HG02884 (cell line): ENCODE measurements around the gene KLHL41.
A peak's percentile ranks its signal among the peaks of the same experiment; 100 is the strongest.
"Not testable (repeated sequence)": the region's sequence is repeated elsewhere in the genome, so short reads cannot be mapped to it uniquely, and the experiment has no call there.

Source experiments
- ATAC-seq: cut with Tn5 transposase; IDR thresholded peaks from one replicate; pipeline ENCODE4 v1.9.1; 2021; ENCODE audit warnings: mild to moderate bottlenecking, moderate library complexity; ENCODE audit not compliant: unreplicated experiment

KLHL41 gene

GRCh38 chr2:169507698-169508097, 1.8 kb upstream of the KLHL41 start:
- ATAC-seq: no peak

- ATAC-seq: no peak
These were observed 453 bp downstream of the KLHL41 start for GRCh38 chr2:169509955-169510354.

- no peak for ATAC-seq
These were observed 994 bp downstream of the KLHL41 start for GRCh38 chr2:169510496-169510895.

GRCh38 chr2:169511818-169512217, 2.3 kb downstream of the KLHL41 start:
- ATAC-seq: no peak

GRCh38 chr2:169512525-169512924, 3.0 kb downstream of the KLHL41 start:
- no peak for ATAC-seq

GRCh38 chr2:169513094-169513493, 3.6 kb downstream of the KLHL41 start:
- no peak for ATAC-seq

- ATAC-seq: no peak
These were observed 4.4 kb downstream of the KLHL41 start for GRCh38 chr2:169513926-169514325.

- not testable (repeated sequence) for ATAC-seq
These were observed 5.3 kb downstream of the KLHL41 start for GRCh38 chr2:169514758-169515157.

GRCh38 chr2:169516488-169516995, 7.0 kb downstream of the KLHL41 start:
- ATAC-seq: not testable (repeated sequence)

- ATAC-seq: no peak
These were observed 11.4 kb downstream of the KLHL41 start for GRCh38 chr2:169520896-169521295.

GRCh38 chr2:169523681-169524080, 14.2 kb downstream of the KLHL41 start:
- ATAC-seq: no peak

- no peak for ATAC-seq
These were observed 15.9 kb downstream of the KLHL41 start for GRCh38 chr2:169525434-169525833.

GRCh38 chr2:169526451-169526850, 16.9 kb downstream of the KLHL41 start:
- no peak for ATAC-seq

GRCh38 chr2:169528271-169528701, 18.8 kb downstream of the KLHL41 start:
- ATAC-seq: peak; percentile 83

- not testable (repeated sequence) for ATAC-seq
These were observed 30.0 kb downstream of the KLHL41 start for GRCh38 chr2:169539460-169539859.

GRCh38 chr2:169540146-169540545, 30.6 kb downstream of the KLHL41 start:
- no peak for ATAC-seq

- no peak for ATAC-seq
These were observed 32.9 kb downstream of the KLHL41 start for GRCh38 chr2:169542433-169542832.

- ATAC-seq: no peak
These were observed 37.3 kb downstream of the KLHL41 start for GRCh38 chr2:169546756-169547155.

GRCh38 chr2:169561364-169561763, 51.9 kb downstream of the KLHL41 start:
- no peak for ATAC-seq

- not testable (repeated sequence) for ATAC-seq
These were observed 52.6 kb downstream of the KLHL41 start for GRCh38 chr2:169562084-169562483.

- no peak for ATAC-seq
These were observed 53.0 kb downstream of the KLHL41 start for GRCh38 chr2:169562519-169562918.

GRCh38 chr2:169565686-169566085, 56.2 kb downstream of the KLHL41 start:
- no peak for ATAC-seq

- ATAC-seq: no peak
These were observed 60.4 kb downstream of the KLHL41 start for GRCh38 chr2:169569948-169570347.
